ENCODE data around the gene DLG1.

The DLG1 gene

DNA sequence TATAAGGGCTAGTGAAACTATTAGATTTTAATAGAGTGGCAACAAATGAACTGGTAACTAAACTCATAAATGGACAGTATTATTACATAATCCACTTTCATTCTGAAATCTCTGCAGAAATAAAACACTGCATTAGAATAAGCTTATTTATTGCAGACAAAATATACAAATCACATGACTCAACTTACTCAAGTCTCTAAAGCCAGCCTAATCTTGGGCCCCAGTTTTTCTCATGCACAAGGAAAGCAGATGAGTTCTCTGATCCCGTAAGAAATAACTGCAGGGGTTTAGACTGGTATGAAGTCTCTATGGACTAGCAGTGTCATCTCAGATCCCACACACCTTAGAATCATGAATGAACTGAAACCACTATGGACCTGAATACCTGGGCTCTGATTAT lies 5.8 kb downstream of the DLG1 start:
- no peak for TF ChIP-seq EZH2 (optimal IDR thresholded peaks at IDR 0.05; ENCODE audit: low read depth, low read length)
- TF ChIP-seq EZH2phosphoT487 (IDR thresholded peaks at IDR 0.05; ENCODE audit: low read length) = no peak
- TF ChIP-seq, protein P1, sequence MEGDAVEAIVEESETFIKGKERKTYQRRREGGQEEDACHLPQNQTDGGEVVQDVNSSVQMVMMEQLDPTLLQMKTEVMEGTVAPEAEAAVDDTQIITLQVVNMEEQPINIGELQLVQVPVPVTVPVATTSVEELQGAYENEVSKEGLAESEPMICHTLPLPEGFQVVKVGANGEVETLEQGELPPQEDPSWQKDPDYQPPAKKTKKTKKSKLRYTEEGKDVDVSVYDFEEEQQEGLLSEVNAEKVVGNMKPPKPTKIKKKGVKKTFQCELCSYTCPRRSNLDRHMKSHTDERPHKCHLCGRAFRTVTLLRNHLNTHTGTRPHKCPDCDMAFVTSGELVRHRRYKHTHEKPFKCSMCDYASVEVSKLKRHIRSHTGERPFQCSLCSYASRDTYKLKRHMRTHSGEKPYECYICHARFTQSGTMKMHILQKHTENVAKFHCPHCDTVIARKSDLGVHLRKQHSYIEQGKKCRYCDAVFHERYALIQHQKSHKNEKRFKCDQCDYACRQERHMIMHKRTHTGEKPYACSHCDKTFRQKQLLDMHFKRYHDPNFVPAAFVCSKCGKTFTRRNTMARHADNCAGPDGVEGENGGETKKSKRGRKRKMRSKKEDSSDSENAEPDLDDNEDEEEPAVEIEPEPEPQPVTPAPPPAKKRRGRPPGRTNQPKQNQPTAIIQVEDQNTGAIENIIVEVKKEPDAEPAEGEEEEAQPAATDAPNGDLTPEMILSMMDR (IDR thresholded peaks at IDR 0.05; ENCODE audit: low read length) = no peak
- Histone ChIP-seq H2AFZ (ENCODE audit: low read length) (no peak overlapping the region), H4K20me1 (ENCODE audit: insufficient read depth, low read length) (0 out of 2 replicates have a peak, but pooled peaks cover 8% of the 10 kb centered on the region), H3K9ac (ENCODE audit: low read length) (no peak overlapping the region), H3K4me2 (ENCODE audit: low read depth, low read length) (peak overlapping the region; percentile 23), H3K9me2 (replicated peaks; ENCODE audit: insufficient read depth, low read length) (no peaks in the 10 kb centered on the region), H3K79me2 (ENCODE audit: low read length) (peaks cover 69% of the 10 kb centered on the region), H3K4me3 (ENCODE audit: low read length) (no peak overlapping the region), H3K4me1 (ENCODE audit: low read length) (peaks cover 38% of the 10 kb centered on the region), H3K27me3 (replicated peaks; ENCODE audit: insufficient read depth, low read length) (no peaks in the 10 kb centered on the region), H3K9me3 (replicated peaks; ENCODE audit: insufficient read depth, low read length) (no peaks in the 10 kb centered on the region), H3F3A (ENCODE audit: insufficient read depth, low read length) (peaks cover 35% of the 10 kb centered on the region), H3K27ac (ENCODE audit: low read length) (peak overlapping the region; percentile 4; the same call in 1 of the 2 replicates), H3K36me3 (replicated peaks; ENCODE audit: insufficient read depth, low read length) (peaks cover 17% of the 10 kb centered on the region)
- DNase-seq = no peak

DNA sequence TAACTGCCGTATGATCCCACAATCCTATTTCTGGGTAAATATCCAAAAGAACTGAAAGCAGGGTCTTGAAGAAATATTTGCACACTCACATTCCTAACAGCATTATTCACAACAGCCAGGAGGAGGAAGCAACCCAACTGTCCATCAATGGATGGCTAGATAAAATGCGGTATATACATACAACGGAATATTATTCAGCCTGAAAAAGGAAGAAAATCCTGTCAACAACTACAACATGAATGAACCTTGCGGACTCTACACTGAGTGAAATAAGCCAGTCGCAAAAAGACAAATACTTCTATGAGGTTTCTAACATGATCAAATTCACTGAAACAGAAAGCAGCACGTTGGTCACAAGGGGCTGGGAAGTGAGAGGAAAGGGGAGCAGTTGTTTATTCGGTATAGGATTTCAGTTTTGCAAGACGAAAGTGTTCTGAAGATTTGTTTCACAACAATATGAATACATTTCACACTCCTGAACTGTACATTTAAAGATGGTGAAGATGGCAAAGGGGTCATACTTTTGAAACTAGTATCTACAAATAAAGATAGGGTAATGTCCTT lies 6.2 kb downstream of the DLG1 start:
- Histone ChIP-seq H3K9ac (ENCODE audit: low read length) (no peak overlapping the region), H3K79me2 (ENCODE audit: low read length) (peaks cover 66% of the 10 kb centered on the region), H3K4me1 (ENCODE audit: low read length) (peaks cover 38% of the 10 kb centered on the region), H3K9me3 (replicated peaks; ENCODE audit: insufficient read depth, low read length) (no peaks in the 10 kb centered on the region), H2AFZ (ENCODE audit: low read length) (no peak overlapping the region), H3K9me2 (replicated peaks; ENCODE audit: insufficient read depth, low read length) (no peaks in the 10 kb centered on the region), H3K27ac (ENCODE audit: low read length) (peak overlapping the region; percentile 4; the same call in 1 of the 2 replicates), H3K27me3 (replicated peaks; ENCODE audit: insufficient read depth, low read length) (no peaks in the 10 kb centered on the region), H3F3A (ENCODE audit: insufficient read depth, low read length) (peaks cover 32% of the 10 kb centered on the region), H4K20me1 (ENCODE audit: insufficient read depth, low read length) (0 out of 2 replicates have a peak, but pooled peaks cover 8% of the 10 kb centered on the region), H3K36me3 (replicated peaks; ENCODE audit: insufficient read depth, low read length) (peaks cover 17% of the 10 kb centered on the region), H3K4me3 (ENCODE audit: low read length) (no peak overlapping the region), H3K4me2 (ENCODE audit: low read depth, low read length) (peak overlapping the region; percentile 23)
- DNase-seq = peak; percentile 52
- TF ChIP-seq EZH2phosphoT487 (IDR thresholded peaks at IDR 0.05; ENCODE audit: low read length) (no peak), EZH2 (optimal IDR thresholded peaks at IDR 0.05; ENCODE audit: low read depth, low read length) (no peak)
- TF ChIP-seq, protein P1 (IDR thresholded peaks at IDR 0.05; ENCODE audit: low read length) = no peak

DNA sequence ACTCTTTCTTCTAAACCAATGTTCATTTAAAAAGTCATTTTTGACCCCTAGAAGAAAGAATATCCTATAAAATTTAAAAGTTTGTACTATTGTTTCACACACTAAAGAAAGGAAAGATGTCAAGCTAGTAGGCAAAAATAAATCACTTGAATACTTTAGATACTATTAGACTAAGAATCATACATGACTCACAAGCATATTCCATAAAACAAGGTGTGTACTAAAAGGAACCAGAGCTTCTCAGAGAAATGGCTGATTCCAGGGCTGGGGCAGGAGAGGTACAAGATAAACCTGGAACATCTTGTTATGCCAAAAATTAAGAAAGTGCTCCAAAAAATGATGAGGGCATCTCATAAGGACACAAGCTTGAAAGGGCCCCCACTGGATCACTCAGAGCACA lies 8.7 kb downstream of the DLG1 start:
- Histone ChIP-seq H3K36me3 (replicated peaks; ENCODE audit: insufficient read depth, low read length) (peaks cover 17% of the 10 kb centered on the region), H3K4me2 (ENCODE audit: low read depth, low read length) (no peak overlapping the region), H3K27me3 (replicated peaks; ENCODE audit: insufficient read depth, low read length) (no peaks in the 10 kb centered on the region), H4K20me1 (ENCODE audit: insufficient read depth, low read length) (0 out of 2 replicates have a peak, but pooled peaks cover 8% of the 10 kb centered on the region), H3K27ac (ENCODE audit: low read length) (no peak overlapping the region), H3K9me2 (replicated peaks; ENCODE audit: insufficient read depth, low read length) (no peaks in the 10 kb centered on the region), H3F3A (ENCODE audit: insufficient read depth, low read length) (peaks cover 15% of the 10 kb centered on the region), H3K4me1 (ENCODE audit: low read length) (peaks cover 22% of the 10 kb centered on the region), H3K79me2 (ENCODE audit: low read length) (peaks cover 67% of the 10 kb centered on the region), H3K4me3 (ENCODE audit: low read length) (no peak overlapping the region), H3K9ac (ENCODE audit: low read length) (no peak overlapping the region), H2AFZ (ENCODE audit: low read length) (no peak overlapping the region), H3K9me3 (replicated peaks; ENCODE audit: insufficient read depth, low read length) (no peaks in the 10 kb centered on the region)
- no peak for DNase-seq
- TF ChIP-seq EZH2 (optimal IDR thresholded peaks at IDR 0.05; ENCODE audit: low read depth, low read length) = no peak
- TF ChIP-seq, protein P1 (IDR thresholded peaks at IDR 0.05; ENCODE audit: low read length) = no peak

All from MM.1S (cell line).